ENCODE data around the gene RABEPK.

- no peak for TF ChIP-seq POLR2A (IDR thresholded peaks at IDR 0.05; ENCODE audit: low read length)
- no peak for TF ChIP-seq GATA1 (IDR thresholded peaks at IDR 0.05; ENCODE audit: low read depth, low read length)
Measured at GRCh38 chr9:125189011-125189360, 11.4 kb upstream of the RABEPK start.

Measured in erythroblast (primary cell).